NB4 (cell line): ENCODE measurements around the gene GLRA2.

Experiments
- DNase-seq: peaks from one replicate; pipeline ENCODE4 v3.0.0; 2010; ENCODE audit warnings: low read depth
- H3K4me3 ChIP-seq: one replicate; pipeline ENCODE4 v1.5.1; 2011; ENCODE audit warnings: mild to moderate bottlenecking, low read depth, low read length, moderate library complexity
- MYC ChIP-seq: IDR thresholded peaks from 2 replicates; pipeline ENCODE4 v1.6.1; 2011; ENCODE audit warnings: low read depth, low read length
- POLR2A ChIP-seq: IDR thresholded peaks from 2 replicates; pipeline ENCODE4 v1.6.1; 2011; ENCODE audit warnings: mild to moderate bottlenecking; ENCODE audit not compliant: insufficient read length; ENCODE audit errors: extremely low read depth
- TF ChIP-seq, protein P1 (sequence below): IDR thresholded peaks from one replicate; pipeline ENCODE4 v1.5.1; 2012; ENCODE audit warnings: low read depth, low read length
- TF ChIP-seq, protein P2 (sequence below): IDR thresholded peaks from 2 replicates; pipeline ENCODE4 v1.6.1; 2011; ENCODE audit warnings: low read depth, low read length

GLRA2 gene

GRCh38 chrX:14529290-14529989 lies at the start of gene GLRA2:
GLRA2 (plus strand) TSS chrX:14529536; CDS start chrX:14530058, 522 bp downstream.
- peak; percentile 27 for DNase-seq
- TF ChIP-seq, protein P1, sequence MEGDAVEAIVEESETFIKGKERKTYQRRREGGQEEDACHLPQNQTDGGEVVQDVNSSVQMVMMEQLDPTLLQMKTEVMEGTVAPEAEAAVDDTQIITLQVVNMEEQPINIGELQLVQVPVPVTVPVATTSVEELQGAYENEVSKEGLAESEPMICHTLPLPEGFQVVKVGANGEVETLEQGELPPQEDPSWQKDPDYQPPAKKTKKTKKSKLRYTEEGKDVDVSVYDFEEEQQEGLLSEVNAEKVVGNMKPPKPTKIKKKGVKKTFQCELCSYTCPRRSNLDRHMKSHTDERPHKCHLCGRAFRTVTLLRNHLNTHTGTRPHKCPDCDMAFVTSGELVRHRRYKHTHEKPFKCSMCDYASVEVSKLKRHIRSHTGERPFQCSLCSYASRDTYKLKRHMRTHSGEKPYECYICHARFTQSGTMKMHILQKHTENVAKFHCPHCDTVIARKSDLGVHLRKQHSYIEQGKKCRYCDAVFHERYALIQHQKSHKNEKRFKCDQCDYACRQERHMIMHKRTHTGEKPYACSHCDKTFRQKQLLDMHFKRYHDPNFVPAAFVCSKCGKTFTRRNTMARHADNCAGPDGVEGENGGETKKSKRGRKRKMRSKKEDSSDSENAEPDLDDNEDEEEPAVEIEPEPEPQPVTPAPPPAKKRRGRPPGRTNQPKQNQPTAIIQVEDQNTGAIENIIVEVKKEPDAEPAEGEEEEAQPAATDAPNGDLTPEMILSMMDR, result no peak
- TF ChIP-seq, protein P2, sequence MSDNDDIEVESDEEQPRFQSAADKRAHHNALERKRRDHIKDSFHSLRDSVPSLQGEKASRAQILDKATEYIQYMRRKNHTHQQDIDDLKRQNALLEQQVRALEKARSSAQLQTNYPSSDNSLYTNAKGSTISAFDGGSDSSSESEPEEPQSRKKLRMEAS, result no peak
- TF ChIP-seq POLR2A (no peak), MYC (no peak)
- no peak within 1 kb of the TSS for H3K4me3 ChIP-seq

- TF ChIP-seq, protein P1, result no peak
- TF ChIP-seq, protein P2, result no peak
- no peak for TF ChIP-seq MYC
- no peak overlapping the region for H3K4me3 ChIP-seq
- no peak for DNase-seq
Measured at GRCh38 chrX:14489437-14489836, 39.9 kb upstream of the GLRA2 start.

GRCh38 chrX:14491689-14492088 lies 37.6 kb upstream of the GLRA2 start:
- TF ChIP-seq POLR2A, result no peak
- TF ChIP-seq, protein P2, result no peak
- TF ChIP-seq, protein P1, result no peak
- TF ChIP-seq MYC, result no peak
- no peak for DNase-seq
- H3K4me3 ChIP-seq, result no peak overlapping the region

DNA sequence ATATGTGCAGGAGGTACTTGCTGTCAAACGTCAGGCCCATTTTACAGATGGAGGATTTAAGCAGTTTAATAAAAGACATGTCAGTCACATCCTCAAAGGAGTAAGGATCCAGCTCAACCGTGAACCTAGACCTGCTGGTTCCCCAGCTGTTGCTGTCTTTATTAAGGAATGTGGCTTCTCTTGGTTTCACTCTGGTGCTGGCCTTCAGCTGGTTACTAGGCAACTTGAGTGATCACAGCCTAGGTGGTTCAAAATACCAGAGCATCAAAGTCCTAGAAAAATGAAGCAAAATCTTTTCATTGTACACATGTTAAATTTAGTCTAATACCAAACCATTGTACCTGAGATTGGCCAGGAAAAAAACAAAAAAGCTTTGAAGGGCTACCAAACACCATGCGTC lies 32.7 kb upstream of the GLRA2 start:
- DNase-seq, result no peak
- TF ChIP-seq MYC (no peak), POLR2A (no peak)
- TF ChIP-seq, protein P2, result no peak
- TF ChIP-seq, protein P1, result no peak
- peak overlapping the region; percentile 55 for H3K4me3 ChIP-seq

- peak; percentile 61 for DNase-seq
- H3K4me3 ChIP-seq, result peak overlapping the region; percentile 55
- TF ChIP-seq, protein P2, result no peak
- TF ChIP-seq, protein P1, result no peak
- TF ChIP-seq MYC, result no peak
Measured at GRCh38 chrX:14497184-14497666, 32.1 kb upstream of the GLRA2 start.
